Colonic mucosa (tissue), 4 donors: ENCODE data around the gene IL15RA. TPM values are rescaled to one million over a fixed set of nuclear protein-coding genes. Genes with fewer than 3 reads are reported as not detected.
A peak's percentile ranks its signal among the peaks of the same experiment; 100 is the strongest.

Experiments
- DNase-seq: peaks from one replicate; pipeline ENCODE4 v3.0.0-alpha.2; 2020
- H3K27ac ChIP-seq: fragments of 200-600 bp; one replicate; pipeline ENCODE4 v1.8.0; 2021
- H3K27me3 ChIP-seq: fragments of 200-600 bp; one replicate; pipeline ENCODE4 v1.8.0; 2021
- H3K36me3 ChIP-seq: fragments of 200-600 bp; one replicate; pipeline ENCODE4 v1.8.0; 2021
- H3K4me1 ChIP-seq: fragments of 200-600 bp; one replicate; pipeline ENCODE4 v1.8.0; 2021; ENCODE audit warnings: mild to moderate bottlenecking
- H3K4me3 ChIP-seq: fragments of 200-600 bp; one replicate; pipeline ENCODE4 v1.8.0; 2021
- H3K9ac ChIP-seq, 2 donors: one replicate each; pipeline ENCODE4 v1.7.0; 2013; ENCODE audit warnings: control low read depth in 2 of 2, low read depth in 2 of 2, low read length in 2 of 2
- H3K9me3 ChIP-seq: fragments of 200-600 bp; one replicate; pipeline ENCODE4 v1.8.0; 2021
- intact Hi-C: fragments of 100-400 bp; cut with DNase I; formaldehyde crosslinking; loops from one replicate; pipeline ENCODE4 v1.14.1; 2022
- total RNA-seq, 2 donors: library from RNA; stranded (reverse); fragmentation: NEBNext Ultra II Directional in 1 of 2; extraction: Animal tissue kit (Norgen Biotek cat#: 25700) in 1 of 2; gene quantifications; one replicate each; pipeline ENCODE4 v1.2.1, GENCODE V29; 2021
- TF ChIP-seq, protein P1 (sequence below): fragments of 200-600 bp; IDR thresholded peaks from one replicate; pipeline ENCODE4 v1.8.0; 2022; ENCODE audit warnings: antibody characterized with exemption, mild to moderate bottlenecking
- donor health status: healthy.
- donor health status: DM: no; HTN: no; CAD: no.
- donor health status: DM: no; HTN: no; CAD: no.

IL15RA gene
- total RNA-seq, 2 donors from 2014 or later = 11.5 to 16.0 TPM

DNA sequence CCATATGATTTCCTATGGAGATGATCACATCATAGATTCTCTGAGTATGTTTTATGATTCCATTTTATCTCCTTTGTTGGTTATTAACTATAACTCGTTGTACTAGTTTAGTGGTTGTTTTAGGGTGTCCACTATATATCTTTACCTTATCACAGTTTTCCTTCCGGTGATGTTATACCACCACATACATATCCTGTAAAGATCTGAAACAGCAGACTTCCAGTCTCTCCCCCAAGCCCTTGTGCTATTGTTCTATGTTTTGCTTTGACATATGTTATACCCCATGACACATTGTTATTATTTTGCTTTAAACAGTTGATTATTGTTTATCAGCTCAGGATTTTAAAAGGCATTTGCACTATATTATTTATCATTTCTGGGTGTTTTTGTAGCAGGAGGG is 7.3 kb downstream of the IL15RA start:
- no peaks in the 10 kb centered on the region for H3K27me3 ChIP-seq
- H3K4me1 ChIP-seq = peaks cover 20% of the 10 kb centered on the region
- no peaks in the 10 kb centered on the region for H3K36me3 ChIP-seq
- no peak overlapping the region for H3K4me3 ChIP-seq
- no peak overlapping the region for H3K9ac ChIP-seq
- H3K9me3 ChIP-seq = no peaks in the 10 kb centered on the region
- intact Hi-C loops = no loop called here
- TF ChIP-seq, protein P1, sequence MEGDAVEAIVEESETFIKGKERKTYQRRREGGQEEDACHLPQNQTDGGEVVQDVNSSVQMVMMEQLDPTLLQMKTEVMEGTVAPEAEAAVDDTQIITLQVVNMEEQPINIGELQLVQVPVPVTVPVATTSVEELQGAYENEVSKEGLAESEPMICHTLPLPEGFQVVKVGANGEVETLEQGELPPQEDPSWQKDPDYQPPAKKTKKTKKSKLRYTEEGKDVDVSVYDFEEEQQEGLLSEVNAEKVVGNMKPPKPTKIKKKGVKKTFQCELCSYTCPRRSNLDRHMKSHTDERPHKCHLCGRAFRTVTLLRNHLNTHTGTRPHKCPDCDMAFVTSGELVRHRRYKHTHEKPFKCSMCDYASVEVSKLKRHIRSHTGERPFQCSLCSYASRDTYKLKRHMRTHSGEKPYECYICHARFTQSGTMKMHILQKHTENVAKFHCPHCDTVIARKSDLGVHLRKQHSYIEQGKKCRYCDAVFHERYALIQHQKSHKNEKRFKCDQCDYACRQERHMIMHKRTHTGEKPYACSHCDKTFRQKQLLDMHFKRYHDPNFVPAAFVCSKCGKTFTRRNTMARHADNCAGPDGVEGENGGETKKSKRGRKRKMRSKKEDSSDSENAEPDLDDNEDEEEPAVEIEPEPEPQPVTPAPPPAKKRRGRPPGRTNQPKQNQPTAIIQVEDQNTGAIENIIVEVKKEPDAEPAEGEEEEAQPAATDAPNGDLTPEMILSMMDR = no peak
- no peak for DNase-seq
- no peak overlapping the region for H3K27ac ChIP-seq

DNA sequence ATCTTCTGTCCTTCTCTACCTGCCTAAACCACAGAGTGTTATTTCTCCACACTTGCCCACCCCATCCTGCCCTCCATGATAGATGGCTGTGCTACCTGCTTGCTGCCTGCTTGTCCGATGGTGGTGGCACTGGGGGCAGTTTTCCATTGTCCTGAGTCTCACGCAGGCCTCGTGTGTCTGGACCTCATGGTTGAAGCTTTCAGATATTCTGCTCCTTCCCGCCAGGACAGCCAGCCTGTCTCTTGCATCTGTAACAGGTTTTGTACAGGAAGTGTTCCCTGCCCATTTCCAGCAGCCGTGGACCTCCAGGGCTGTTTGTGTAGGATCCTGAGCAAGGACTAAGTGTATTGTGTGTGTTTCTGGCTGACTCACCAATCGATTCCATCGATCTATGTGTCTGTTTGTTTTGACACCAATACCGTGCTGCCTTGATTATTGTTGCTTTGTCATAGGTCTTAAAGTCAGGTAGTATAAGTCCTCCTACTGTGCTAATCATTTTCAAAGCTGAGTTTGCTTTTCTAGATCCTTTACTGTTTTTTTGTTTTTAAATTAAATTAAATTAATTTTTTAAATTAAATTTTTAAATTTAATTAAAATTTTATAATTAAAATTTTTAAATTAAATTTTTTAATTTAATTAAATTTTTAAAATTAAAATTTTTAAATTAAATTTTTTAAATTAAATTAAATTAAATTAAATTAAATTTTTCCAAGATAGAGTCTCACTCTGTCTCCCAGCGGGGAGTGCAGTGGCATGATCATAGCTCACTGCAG is 8.5 kb downstream of the IL15RA start:
- intact Hi-C loops = no loop called here
- Histone ChIP-seq H3K4me3 (no peak overlapping the region), H3K4me1 (peaks cover 12% of the 10 kb centered on the region), H3K27me3 (no peaks in the 10 kb centered on the region), H3K9me3 (no peaks in the 10 kb centered on the region), H3K36me3 (no peaks in the 10 kb centered on the region), H3K9ac (no peak overlapping the region), H3K27ac (no peak overlapping the region)
- peak; percentile 16 for DNase-seq
- TF ChIP-seq, protein P1 = no peak

DNA sequence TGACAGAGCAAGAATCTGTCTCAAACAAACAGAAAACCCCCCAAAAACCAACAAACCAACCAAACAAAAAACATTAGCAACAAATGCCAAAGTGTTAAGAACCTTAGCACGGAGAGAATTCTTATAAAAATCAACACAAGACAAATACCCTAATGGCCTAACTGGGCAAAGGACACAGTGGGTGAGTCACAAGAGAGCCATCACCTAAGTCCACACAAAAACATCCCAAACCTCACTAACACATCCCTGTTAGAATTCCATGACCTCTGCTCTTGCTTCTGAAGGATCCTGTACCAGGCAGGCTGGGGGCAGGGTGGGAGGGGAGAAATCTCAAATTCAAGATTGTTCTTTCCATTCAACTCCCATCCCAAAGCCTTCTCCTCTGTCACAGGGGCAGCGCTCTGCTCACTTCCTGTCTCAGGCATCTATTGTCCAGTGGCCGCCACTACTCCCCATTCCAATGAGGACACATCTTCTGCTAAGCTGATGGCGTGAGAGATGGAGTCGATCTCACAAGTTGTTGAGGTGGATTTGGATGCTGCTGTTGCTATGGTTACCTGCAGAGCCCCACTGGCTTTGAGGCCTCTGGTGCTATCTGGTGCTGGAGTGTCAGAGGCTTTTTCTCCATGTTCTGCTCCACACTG is 9.2 kb downstream of the IL15RA start:
- no peak overlapping the region for H3K27ac ChIP-seq
- intact Hi-C loops = no loop called here
- peak; percentile 17 for DNase-seq
- H3K9ac ChIP-seq = no peak overlapping the region
- no peak overlapping the region for H3K4me3 ChIP-seq
- no peaks in the 10 kb centered on the region for H3K36me3 ChIP-seq
- no peaks in the 10 kb centered on the region for H3K9me3 ChIP-seq
- H3K27me3 ChIP-seq = no peaks in the 10 kb centered on the region
- TF ChIP-seq, protein P1 = no peak
- H3K4me1 ChIP-seq = peaks cover 12% of the 10 kb centered on the region

DNA sequence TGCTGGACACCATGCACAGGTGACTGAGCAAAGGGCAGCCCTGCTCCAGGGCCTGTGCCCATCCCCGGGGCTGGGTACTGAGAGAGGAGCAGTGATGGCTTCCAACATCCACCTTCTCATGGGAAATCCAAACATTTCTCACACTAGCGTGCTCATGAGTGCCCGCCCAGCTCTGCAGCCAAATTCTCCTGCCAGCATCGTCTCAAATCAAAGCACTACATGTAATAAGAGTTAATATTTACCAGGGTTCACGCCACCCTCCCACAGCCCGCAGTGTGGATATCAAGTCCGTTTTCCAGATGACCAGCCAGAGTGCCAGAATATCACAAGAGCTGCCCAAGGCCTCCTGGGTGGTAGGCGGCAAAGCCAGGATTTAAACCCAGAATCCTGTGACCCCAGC is 12.1 kb downstream of the IL15RA start:
- H3K27ac ChIP-seq = no peak overlapping the region
- H3K36me3 ChIP-seq = no peaks in the 10 kb centered on the region
- no peaks in the 10 kb centered on the region for H3K9me3 ChIP-seq
- H3K4me3 ChIP-seq = no peak overlapping the region
- H3K27me3 ChIP-seq = no peaks in the 10 kb centered on the region
- DNase-seq = peak; percentile 52
- TF ChIP-seq, protein P1 = no peak
- H3K9ac ChIP-seq = no peak overlapping the region
- intact Hi-C loops = no loop called here
- H3K4me1 ChIP-seq = peaks cover 4% of the 10 kb centered on the region

DNA sequence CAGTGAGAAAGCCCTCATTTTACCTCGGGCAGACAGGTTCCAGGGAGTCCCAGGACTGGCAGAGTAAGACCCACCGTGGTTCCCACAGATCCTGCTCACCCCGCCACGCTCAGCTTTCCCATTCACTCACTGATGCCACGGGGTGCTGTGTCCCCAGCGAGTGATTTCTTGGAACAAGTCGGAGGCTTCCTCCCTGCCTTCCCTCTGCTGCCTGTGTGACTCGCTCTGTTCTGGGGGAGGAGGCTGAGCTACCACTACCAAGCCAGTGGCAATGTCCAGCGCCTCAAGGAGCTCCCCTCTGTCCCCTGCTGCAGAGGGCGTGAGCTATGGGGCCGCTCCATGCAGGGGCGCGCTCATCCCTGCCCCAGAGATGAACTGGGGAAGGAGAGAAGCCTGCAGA is 12.6 kb downstream of the IL15RA start:
- intact Hi-C loops = no loop called here
- Histone ChIP-seq H3K9me3 (no peaks in the 10 kb centered on the region), H3K27ac (no peak overlapping the region), H3K9ac (no peak overlapping the region), H3K4me3 (no peak overlapping the region), H3K36me3 (peaks cover 3% of the 10 kb centered on the region), H3K27me3 (no peaks in the 10 kb centered on the region), H3K4me1 (peaks cover 4% of the 10 kb centered on the region)
- no peak for DNase-seq
- TF ChIP-seq, protein P1 = no peak
